Esophagus muscularis mucosa (tissue), 4 donors: ENCODE data around the gene KIR2DL4. TPM values are rescaled to one million over a fixed set of nuclear protein-coding genes. Genes with fewer than 3 reads are reported as not detected.
"Not testable (repeated sequence)": the region's sequence is repeated elsewhere in the genome, so short reads cannot be mapped to it uniquely, and the experiment has no call there.

Experiments
- DNase-seq: peaks from one replicate; pipeline ENCODE4 v3.0.0-alpha.2; 2017; ENCODE audit errors: extremely low spot score
- H3K27ac ChIP-seq, 4 donors: fragments of 200-600 bp; sonication (generic); replicated peaks in 1 of 4; 1 replicate in 3 of 4; 2 replicates in 1 of 4; pipeline ENCODE4 v1.5.1; 2016 to 2019; ENCODE audit warnings: mild to moderate bottlenecking in 1 of 4
- H3K27me3 ChIP-seq, 4 donors: fragments of 200-600 bp; sonication (generic); one replicate each; pipeline versions ENCODE4 v1.5.1 to v1.6.0; 2016 to 2019
- H3K36me3 ChIP-seq, 4 donors: fragments of 200-600 bp; sonication (generic); one replicate each; pipeline ENCODE4 v1.5.1; 2016 to 2019
- H3K4me1 ChIP-seq, 4 donors: fragments of 200-600 bp; sonication (generic); one replicate each; pipeline ENCODE4 v1.5.1; 2016 to 2019
- H3K4me3 ChIP-seq, 4 donors: fragments of 200-600 bp; sonication (generic); 1 replicate in 2 of 4; 2 replicates in 2 of 4; pipeline ENCODE4 v1.5.1; 2016 to 2019; ENCODE audit warnings: mild to moderate bottlenecking in 4 of 4, moderate library complexity in 1 of 4
- H3K9me3 ChIP-seq, 4 donors: fragments of 200-600 bp; sonication (generic); 1 replicate in 3 of 4; 2 replicates in 1 of 4; pipeline ENCODE4 v1.5.1; 2016 to 2019
- CTCF ChIP-seq, 3 experiments: fragments of 200-600 bp in 2 of 3; fragments of 450-650 bp in 1 of 3; sonication (generic) in 2 of 3; IDR thresholded peaks; one replicate each; pipeline ENCODE4 v1.5.1; 2017 to 2019; ENCODE audit warnings: antibody characterized with exemption in 3 of 3, mild to moderate bottlenecking in 2 of 3, moderate library complexity in 1 of 3
- EP300 ChIP-seq: sonication (generic); formaldehyde crosslinking; IDR thresholded peaks from one replicate; pipeline ENCODE4 v1.6.1; 2017; ENCODE audit warnings: antibody characterized with exemption
- POLR2A ChIP-seq: fragments of 450-650 bp; IDR thresholded peaks from one replicate; pipeline ENCODE4 v1.6.1; 2017; ENCODE audit warnings: antibody characterized with exemption, moderate library complexity, mild to moderate bottlenecking, low read depth
- POLR2AphosphoS5 ChIP-seq, 2 donors: sonication (generic); formaldehyde crosslinking; IDR thresholded peaks; one replicate each; pipeline ENCODE4 v1.6.1; 2017; ENCODE audit warnings: antibody characterized with exemption in 2 of 2
- WGBS: methylation state at CpG from one replicate; pipeline ENCODE4 v1.1.5; 2018; 5-methylcytosine and 5-hydroxymethylcytosine counted together
- intact Hi-C: fragments of 100-400 bp; cut with DNase I; formaldehyde crosslinking; loops from one replicate; pipeline ENCODE4 v1.15.1; 2023
- total RNA-seq, 4 donors: library from RNA; depleted of rRNA; stranded (reverse); fragments of >200 nt; gene quantifications; one replicate each; pipeline versions ENCODE4 v1.1.0 to v1.2.1, GENCODE V29; 2016

KIR2DL4 gene
- total RNA-seq = not detected

GRCh38 chr19:54803410-54803809, at the start of gene KIR2DL4:
TSS of gene KIR2DL4 (plus strand) at chr19:54803610. CDS start at chr19:54803652, 42 bp downstream.
- Histone ChIP-seq H3K36me3 (no peaks in the 10 kb centered on the region), H3K4me1 (no peaks in the 10 kb centered on the region), H3K27ac (no peak within 1 kb of the TSS), H3K27me3 (peaks cover 0 to 30% (median 0%) of the 10 kb centered on the region in 4 donors), H3K9me3 (peaks cover 0 to 6% (median 0%) of the 10 kb centered on the region in 4 donors), H3K4me3 (no peak within 1 kb of the TSS)
- peak; percentile 70 for DNase-seq
- intact Hi-C loops = no loop called here
- WGBS = 91% methylated on average over 10 of the region's 10 CpGs
- TF ChIP-seq POLR2A (no peak), CTCF (IDR thresholded peaks at IDR 0.05) (no peak), EP300 (no peak), POLR2AphosphoS5 (IDR thresholded peaks at IDR 0.05) (no peak)

- H3K9me3 ChIP-seq, intact Hi-C loops, H3K36me3 ChIP-seq, H3K4me1 ChIP-seq, H3K4me3 ChIP-seq, H3K27me3 ChIP-seq, DNase-seq, H3K27ac ChIP-seq: not testable (repeated sequence)
- 79% methylated on average over 8 of the region's 12 CpGs for WGBS
These were observed 47.0 kb upstream of the KIR2DL4 start for GRCh38 chr19:54756204-54757110.

GRCh38 chr19:54758577-54758976, 44.8 kb upstream of the KIR2DL4 start:
- H3K9me3 ChIP-seq, DNase-seq, H3K27ac ChIP-seq, H3K4me3 ChIP-seq, H3K36me3 ChIP-seq, intact Hi-C loops, H3K4me1 ChIP-seq, H3K27me3 ChIP-seq: not testable (repeated sequence)
- 56% methylated on average over 6 of the region's 6 CpGs for WGBS

GRCh38 chr19:54764219-54764618, 39.2 kb upstream of the KIR2DL4 start:
- intact Hi-C loops, H3K27me3 ChIP-seq, H3K36me3 ChIP-seq, H3K4me1 ChIP-seq, H3K4me3 ChIP-seq, H3K9me3 ChIP-seq, DNase-seq, H3K27ac ChIP-seq: not testable (repeated sequence)
- 66% methylated on average over 8 of the region's 8 CpGs for WGBS

GRCh38 chr19:54766464-54766863, 36.9 kb upstream of the KIR2DL4 start:
- H3K9me3 ChIP-seq, H3K4me1 ChIP-seq, DNase-seq, H3K4me3 ChIP-seq, H3K27me3 ChIP-seq, H3K27ac ChIP-seq, H3K36me3 ChIP-seq, intact Hi-C loops: not testable (repeated sequence)
- 72% methylated on average over 3 of the region's 4 CpGs for WGBS

- WGBS = 94% methylated on average over 15 of the region's 15 CpGs
- H3K36me3 ChIP-seq, H3K9me3 ChIP-seq, H3K4me3 ChIP-seq, H3K4me1 ChIP-seq, H3K27me3 ChIP-seq, DNase-seq, H3K27ac ChIP-seq, intact Hi-C loops: not testable (repeated sequence)
These were observed 33.8 kb upstream of the KIR2DL4 start, which contains the start of gene KIR2DL1 for GRCh38 chr19:54769646-54770045. TSS of gene KIR2DL1 (plus strand) at chr19:54769793. CDS start at chr19:54769851, 58 bp downstream.

- H3K9me3 ChIP-seq, H3K36me3 ChIP-seq, H3K4me3 ChIP-seq, H3K27me3 ChIP-seq, intact Hi-C loops, H3K4me1 ChIP-seq, DNase-seq, H3K27ac ChIP-seq: not testable (repeated sequence)
- 96% methylated on average over 3 of the region's 4 CpGs for WGBS
These were observed 32.9 kb upstream of the KIR2DL4 start for GRCh38 chr19:54770511-54770910.

GRCh38 chr19:54771018-54771960, 32.1 kb upstream of the KIR2DL4 start:
- intact Hi-C loops, H3K27ac ChIP-seq, H3K36me3 ChIP-seq, DNase-seq, H3K9me3 ChIP-seq, H3K27me3 ChIP-seq, H3K4me1 ChIP-seq, H3K4me3 ChIP-seq: not testable (repeated sequence)
- 79% methylated on average over 14 of the region's 15 CpGs for WGBS

- H3K36me3 ChIP-seq, DNase-seq, H3K4me3 ChIP-seq, intact Hi-C loops, H3K4me1 ChIP-seq, H3K27me3 ChIP-seq, H3K27ac ChIP-seq, H3K9me3 ChIP-seq: not testable (repeated sequence)
- WGBS = 52% methylated on average over 2 of the region's 2 CpGs
These were observed 30.7 kb upstream of the KIR2DL4 start for GRCh38 chr19:54772666-54773065.

- H3K4me1 ChIP-seq, H3K27ac ChIP-seq, H3K36me3 ChIP-seq, DNase-seq, H3K27me3 ChIP-seq, H3K4me3 ChIP-seq, H3K9me3 ChIP-seq, intact Hi-C loops: not testable (repeated sequence)
- WGBS = 78% methylated on average over 12 of the region's 12 CpGs
These were observed 28.2 kb upstream of the KIR2DL4 start for GRCh38 chr19:54775095-54775815.
